ENCODE results near the gene FTH1. TPM values are rescaled to one million over a fixed set of nuclear protein-coding genes. Genes with fewer than 3 reads are reported as not detected.

The FTH1 gene
- polyA plus RNA-seq, 4 donors = 2,113 to 2,527 (median 2,145) TPM

DNA sequence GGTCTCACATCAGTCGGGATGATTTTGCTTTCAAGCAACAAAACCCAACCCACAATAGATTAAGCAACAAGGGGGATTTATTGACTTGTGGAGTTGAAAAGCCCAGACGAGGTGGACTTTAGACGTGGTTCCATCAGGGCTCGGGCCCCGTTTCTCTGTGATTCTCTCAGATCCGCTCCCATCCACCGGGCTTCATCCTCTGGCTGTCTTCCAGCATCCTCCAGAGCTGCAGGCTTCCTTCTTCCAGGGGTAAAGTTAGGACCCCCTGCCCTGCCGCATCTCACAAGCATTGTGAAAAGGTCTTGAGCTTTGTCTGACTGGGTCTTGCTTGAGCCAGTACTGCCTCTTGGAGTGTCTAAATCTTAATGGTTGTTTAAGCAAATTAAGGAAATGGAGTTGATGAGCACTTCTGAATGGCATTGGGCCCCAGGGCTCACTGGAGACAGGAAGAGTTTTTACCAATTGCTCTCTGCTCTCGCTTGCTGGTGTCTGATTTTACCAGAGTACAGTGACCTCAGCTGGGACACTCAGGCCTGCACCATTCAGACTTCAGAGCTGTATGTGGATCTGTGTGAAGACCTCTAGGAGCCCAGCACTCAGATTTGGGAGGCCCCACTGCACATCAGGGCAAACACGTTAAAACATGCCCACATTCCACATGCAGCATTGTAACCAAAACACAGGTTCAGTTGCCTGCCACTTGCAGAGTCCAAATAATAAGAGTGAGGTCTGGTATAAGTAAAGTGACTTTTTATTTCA, 13.5 kb upstream of the FTH1 start:
- no peak for DNase-seq (ENCODE audit: low read depth in 4 of 4, low spot score in 3 of 4)

GRCh38 chr11:61978703-61979661, 11.5 kb upstream of the FTH1 start:
- DNase-seq (ENCODE audit: low read depth in 4 of 4, low spot score in 3 of 4) = no peak

GRCh38 chr11:61976813-61977475, 9.5 kb upstream of the FTH1 start:
- no peak for DNase-seq (ENCODE audit: low read depth in 4 of 4, low spot score in 3 of 4)

DNA sequence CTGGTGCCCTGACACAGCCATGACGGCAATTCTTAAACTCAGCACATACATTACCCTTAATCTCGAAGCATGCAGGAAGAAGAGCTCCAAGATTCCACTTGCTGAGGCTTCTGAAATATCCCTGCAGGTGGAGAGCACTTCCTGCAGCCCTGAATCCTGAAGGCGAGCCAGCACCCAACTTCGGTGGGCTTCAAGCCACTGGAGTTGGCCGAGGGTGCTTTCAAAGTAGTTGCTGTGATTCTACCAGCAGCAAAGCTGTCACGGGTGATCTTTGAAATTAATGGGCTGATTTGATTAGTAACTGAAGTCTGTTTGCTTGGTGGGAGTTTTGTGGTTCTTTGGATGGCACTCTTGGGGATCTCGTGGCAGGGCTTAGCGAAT, 9.0 kb upstream of the FTH1 start:
- no peak for DNase-seq (ENCODE audit: low read depth in 4 of 4, low spot score in 3 of 4)

DNA sequence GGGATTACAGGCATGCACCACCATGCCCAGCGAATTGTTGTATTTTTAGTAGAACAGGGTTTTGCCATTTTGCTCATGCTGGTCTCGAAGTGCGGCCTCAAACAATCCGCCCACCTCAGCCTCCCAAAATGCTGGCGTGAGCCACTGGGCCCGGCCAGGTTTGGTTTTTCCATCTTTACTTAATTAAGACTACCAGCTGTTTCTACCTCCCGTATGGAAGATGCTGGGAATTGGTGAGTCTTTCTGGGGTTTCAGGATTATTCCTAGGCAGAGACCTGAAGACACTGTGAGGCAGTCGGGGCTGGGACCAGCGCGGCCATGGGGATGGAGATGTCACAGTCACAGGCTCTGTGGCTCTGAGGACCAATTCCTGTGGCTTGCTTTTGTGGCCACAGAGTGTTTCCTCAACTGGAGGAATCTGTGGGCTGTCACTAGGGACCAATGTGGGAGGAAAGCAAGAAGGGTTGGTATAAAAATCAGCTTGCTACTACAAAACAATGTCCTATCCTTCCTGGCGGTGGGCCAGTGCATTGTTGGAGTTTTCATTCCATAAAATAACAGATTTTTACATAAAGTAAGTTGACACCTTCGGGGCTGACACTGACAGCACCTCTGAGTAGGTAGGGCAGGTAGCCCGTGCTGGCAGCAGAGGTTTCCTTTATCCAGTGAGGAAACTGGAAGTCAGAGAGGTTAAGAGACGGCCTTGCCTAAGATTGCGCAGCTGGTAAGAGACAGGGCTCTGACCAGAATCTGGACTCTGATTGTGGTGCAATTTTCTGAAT, 8.4 kb upstream of the FTH1 start:
- DNase-seq (ENCODE audit: low read depth in 4 of 4, low spot score in 3 of 4) = no peak

GRCh38 chr11:61974766-61975631, 7.6 kb upstream of the FTH1 start:
- DNase-seq (ENCODE audit: low read depth in 4 of 4, low spot score in 3 of 4) = no peak

- DNase-seq (ENCODE audit: low read depth in 4 of 4, low spot score in 3 of 4) = no peak
Measured at GRCh38 chr11:61973476-61974162, 6.2 kb upstream of the FTH1 start.

- no peak for DNase-seq (ENCODE audit: low read depth in 4 of 4, low spot score in 3 of 4)
Measured at GRCh38 chr11:61972672-61973475, 5.4 kb upstream of the FTH1 start.

- DNase-seq (ENCODE audit: low read depth in 4 of 4, low spot score in 3 of 4) = no peak
Measured at GRCh38 chr11:61972112-61972671, 4.8 kb upstream of the FTH1 start.

DNA sequence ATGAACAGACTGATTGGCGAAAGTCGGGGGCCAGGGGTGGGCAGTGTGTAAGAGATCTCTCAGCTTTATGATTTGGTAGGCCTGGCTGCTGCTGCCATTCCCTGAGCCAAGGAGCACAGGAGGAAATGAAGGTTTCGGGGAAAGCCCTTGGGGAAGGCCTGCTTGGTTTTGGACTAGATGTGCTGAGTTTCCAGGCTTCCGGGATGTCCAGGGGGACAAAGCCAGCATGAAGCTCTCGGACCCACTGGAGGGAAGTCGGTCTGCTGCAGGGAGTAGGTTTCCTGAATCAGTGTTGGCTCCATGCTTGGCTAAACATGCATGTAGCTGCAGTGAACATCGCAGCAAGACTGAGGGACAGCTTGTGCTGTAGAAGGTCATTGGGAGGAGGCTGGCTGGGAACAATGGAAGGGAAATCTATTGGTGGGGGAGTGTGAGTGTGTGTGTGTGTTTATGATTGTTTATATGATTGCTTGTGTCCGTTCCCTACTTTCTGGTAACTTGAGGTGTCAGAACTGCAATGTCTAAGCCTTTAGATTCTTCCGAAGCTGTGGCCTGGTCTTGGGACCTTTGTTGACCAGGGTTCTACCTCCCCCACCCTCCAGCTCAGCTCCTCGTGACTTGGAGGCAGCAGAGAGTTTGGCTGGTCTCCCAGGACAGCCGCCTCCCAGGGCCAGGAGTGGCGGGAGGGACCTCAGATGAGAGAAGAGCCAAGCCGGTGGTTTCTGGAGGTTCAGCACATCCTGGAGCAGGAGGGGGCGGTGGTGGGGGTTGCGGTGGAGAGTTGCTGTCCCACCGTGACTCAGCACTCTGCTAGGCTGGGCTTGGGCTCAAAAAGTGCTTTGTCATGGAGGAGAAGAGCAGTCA, 4.0 kb upstream of the FTH1 start:
- peak; percentile 77 to 94 (median 88) for DNase-seq (ENCODE audit: low read depth in 4 of 4, low spot score in 3 of 4)

GRCh38 chr11:61969838-61970662, 2.6 kb upstream of the FTH1 start:
- DNase-seq (ENCODE audit: low read depth in 4 of 4, low spot score in 3 of 4) = no peak

DNA sequence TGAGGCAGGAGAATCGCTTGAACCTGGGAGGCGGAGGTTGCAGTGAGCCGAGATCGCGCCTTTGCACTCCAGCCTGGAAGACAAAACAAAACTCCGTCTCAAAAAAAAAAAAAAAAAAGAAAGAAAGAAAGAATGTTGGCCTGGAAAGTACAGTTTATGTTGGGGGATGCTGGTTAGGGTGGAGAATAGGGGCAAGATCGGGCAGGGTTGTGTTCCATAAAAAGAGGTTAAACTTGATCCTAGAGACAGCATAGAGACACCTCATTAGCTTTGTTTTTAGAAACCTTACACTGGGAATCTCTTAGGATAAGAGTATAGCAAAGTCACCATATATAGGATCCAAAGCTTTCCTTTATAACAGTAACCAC, 1.9 kb upstream of the FTH1 start:
- DNase-seq (ENCODE audit: low read depth in 4 of 4, low spot score in 3 of 4) = no peak

- DNase-seq (ENCODE audit: low read depth in 4 of 4, low spot score in 3 of 4) = no peak
Measured at GRCh38 chr11:61968758-61969390, 1.4 kb upstream of the FTH1 start.

GRCh38 chr11:61967924-61968757, 707 bp upstream of the FTH1 start:
- DNase-seq (ENCODE audit: low read depth in 4 of 4, low spot score in 3 of 4) = no peak

DNA sequence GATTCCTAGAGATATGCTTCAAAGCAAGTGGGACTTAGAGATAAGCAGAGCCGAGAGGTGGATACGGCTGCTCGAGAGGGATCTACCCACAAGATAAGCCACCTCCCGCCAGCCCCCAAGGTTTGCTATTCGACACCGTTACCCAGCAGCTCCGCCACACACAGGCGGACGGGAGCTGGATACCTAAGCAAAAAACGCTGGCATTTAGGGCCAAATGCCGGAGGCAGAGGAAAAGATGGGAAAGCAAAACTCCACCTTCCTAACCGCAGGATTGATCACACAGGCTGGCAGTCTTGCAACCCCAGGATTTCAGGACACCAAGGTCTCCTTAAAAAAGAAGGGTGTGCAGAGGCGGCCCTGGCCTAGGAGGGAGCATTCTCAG, 709 bp downstream of the FTH1 start:
- no peak for DNase-seq (ENCODE audit: low read depth in 4 of 4, low spot score in 3 of 4)

Data from right renal pelvis (tissue), 4 donors.